GM21529 (cell line): ENCODE results near the gene NCOR2.

Experiments
- ATAC-seq: cut with Tn5 transposase; IDR thresholded peaks from one replicate; pipeline ENCODE4 v1.9.1; 2021; ENCODE audit not compliant: unreplicated experiment

The NCOR2 gene

GRCh38 chr12:124561231-124561630 is 6.2 kb downstream of the NCOR2 start:
- ATAC-seq: no peak

GRCh38 chr12:124560146-124560890 is 7.1 kb downstream of the NCOR2 start:
- ATAC-seq: no peak

- no peak for ATAC-seq
Measured at GRCh38 chr12:124559182-124560017, 8.0 kb downstream of the NCOR2 start.

GRCh38 chr12:124558313-124558712 is 9.1 kb downstream of the NCOR2 start:
- ATAC-seq: no peak

- no peak for ATAC-seq
Measured at GRCh38 chr12:124557518-124558223, 9.7 kb downstream of the NCOR2 start.

GRCh38 chr12:124556896-124557501 is 10.4 kb downstream of the NCOR2 start:
- ATAC-seq: no peak

- no peak for ATAC-seq
Measured at GRCh38 chr12:124556074-124556466, 11.3 kb downstream of the NCOR2 start.

- ATAC-seq: no peak
Measured at GRCh38 chr12:124555168-124556073, 12.0 kb downstream of the NCOR2 start.

- no peak for ATAC-seq
Measured at GRCh38 chr12:124554429-124555029, 12.9 kb downstream of the NCOR2 start.

- ATAC-seq: no peak
Measured at GRCh38 chr12:124553862-124554428, 13.5 kb downstream of the NCOR2 start.

GRCh38 chr12:124551268-124552144 is 15.9 kb downstream of the NCOR2 start:
- ATAC-seq: peak; percentile 43

- no peak for ATAC-seq
Measured at GRCh38 chr12:124550123-124551089, 17.0 kb downstream of the NCOR2 start.

GRCh38 chr12:124549629-124550028 is 17.8 kb downstream of the NCOR2 start:
- ATAC-seq: no peak

GRCh38 chr12:124548854-124549378 is 18.5 kb downstream of the NCOR2 start:
- no peak for ATAC-seq

- ATAC-seq: no peak
Measured at GRCh38 chr12:124547626-124548025, 19.8 kb downstream of the NCOR2 start.

- ATAC-seq: peak; percentile 90
Measured at GRCh38 chr12:124545508-124546418, 21.6 kb downstream of the NCOR2 start.
